GM18519 (cell line): ENCODE measurements around the gene RPUSD1.
"Not testable (repeated sequence)": the region's sequence is repeated elsewhere in the genome, so short reads cannot be mapped to it uniquely, and the experiment has no call there.

ENCODE experiments used
- ATAC-seq: cut with Tn5 transposase; IDR thresholded peaks from one replicate; pipeline ENCODE4 v1.9.1; 2021; ENCODE audit warnings: mild to moderate bottlenecking, moderate library complexity; ENCODE audit not compliant: unreplicated experiment, low FRiP score

The RPUSD1 gene, protein sequence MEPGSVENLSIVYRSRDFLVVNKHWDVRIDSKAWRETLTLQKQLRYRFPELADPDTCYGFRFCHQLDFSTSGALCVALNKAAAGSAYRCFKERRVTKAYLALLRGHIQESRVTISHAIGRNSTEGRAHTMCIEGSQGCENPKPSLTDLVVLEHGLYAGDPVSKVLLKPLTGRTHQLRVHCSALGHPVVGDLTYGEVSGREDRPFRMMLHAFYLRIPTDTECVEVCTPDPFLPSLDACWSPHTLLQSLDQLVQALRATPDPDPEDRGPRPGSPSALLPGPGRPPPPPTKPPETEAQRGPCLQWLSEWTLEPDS

DNA sequence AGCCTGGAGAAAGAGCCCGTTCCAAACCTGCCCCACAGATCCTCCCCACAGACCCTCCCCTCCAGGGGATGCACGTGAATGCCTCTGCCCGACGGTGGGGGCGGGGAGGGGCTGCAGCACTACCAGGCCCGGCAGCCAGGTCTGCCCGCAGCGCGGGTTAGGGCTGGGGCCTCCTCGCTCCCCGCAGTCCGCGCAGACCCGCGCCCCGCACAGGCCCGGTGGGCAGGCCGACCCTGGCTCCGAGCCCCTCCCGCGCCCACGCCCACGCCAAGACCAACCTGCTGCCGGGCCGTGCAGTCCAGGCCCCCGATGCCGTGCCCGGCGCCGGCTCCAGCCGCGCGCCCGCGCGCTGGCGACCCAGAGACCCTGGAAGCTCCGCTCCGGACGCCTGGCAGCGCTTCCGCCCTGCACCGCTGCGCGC, at the start of gene RPUSD1:
RPUSD1 (minus strand) TSS at position 404 of the 421 bp plus-strand sequence. CDS start 644 bp downstream, outside the sequence.
- ATAC-seq: no peak

DNA sequence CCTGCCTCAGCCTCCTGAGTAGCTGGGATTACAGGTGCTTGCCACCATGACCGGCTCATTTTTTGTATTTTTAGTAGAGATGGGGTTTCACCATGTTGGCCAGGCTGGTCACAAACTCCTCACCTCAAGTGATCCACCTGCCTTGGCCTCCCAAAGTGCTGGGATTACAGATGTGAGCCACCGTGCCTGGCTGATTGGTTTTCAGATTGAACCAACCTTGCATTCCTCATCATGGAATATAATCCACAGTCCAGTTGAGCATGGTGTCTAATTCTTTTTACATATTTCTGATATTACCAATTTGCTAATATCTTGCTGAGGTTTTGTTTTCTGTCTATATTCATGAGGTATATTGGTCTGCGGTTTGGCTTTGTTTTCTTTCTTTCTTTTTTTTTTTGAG, 48.6 kb upstream of the RPUSD1 start:
- not testable (repeated sequence) for ATAC-seq

DNA sequence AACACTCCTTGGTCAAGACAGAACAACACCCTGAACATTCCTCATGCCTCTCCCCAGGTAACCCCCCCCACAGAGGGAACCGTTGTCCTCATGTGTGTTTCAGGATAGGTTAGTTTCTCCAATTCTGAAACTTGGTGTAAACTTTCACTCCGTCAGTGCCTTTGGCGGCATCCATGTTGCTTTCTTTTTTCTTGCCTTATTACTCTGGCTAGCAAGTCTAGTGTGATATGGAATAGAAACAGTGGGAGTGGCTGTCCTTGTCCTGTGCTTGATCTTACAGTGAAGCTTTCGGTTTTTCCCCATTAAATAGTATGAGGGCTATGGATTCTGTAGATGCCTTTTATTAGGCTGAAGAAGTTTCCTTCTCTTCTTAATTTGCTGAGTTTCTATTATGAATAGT, 48.0 kb upstream of the RPUSD1 start:
- ATAC-seq: no peak

DNA sequence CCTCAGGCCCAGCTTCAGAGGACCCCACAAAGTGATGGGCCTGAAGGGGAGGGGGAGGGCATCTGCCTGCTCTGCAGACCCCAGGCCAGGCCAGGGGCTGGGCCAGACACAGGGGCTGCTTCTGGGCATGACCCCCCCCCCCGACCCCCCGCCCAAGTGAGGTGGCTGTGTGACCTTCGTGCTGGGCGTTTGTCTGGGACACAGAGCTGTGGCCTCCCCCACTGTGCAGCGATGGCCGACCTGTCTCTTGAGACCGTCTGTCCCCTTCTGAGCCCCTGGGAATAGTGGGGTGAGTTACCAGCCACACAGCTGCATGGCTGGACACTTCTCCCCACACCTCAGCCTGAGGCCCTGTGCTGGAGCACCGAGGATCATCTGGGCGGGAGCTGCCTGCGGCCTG, 47.2 kb upstream of the RPUSD1 start:
- ATAC-seq: no peak

DNA sequence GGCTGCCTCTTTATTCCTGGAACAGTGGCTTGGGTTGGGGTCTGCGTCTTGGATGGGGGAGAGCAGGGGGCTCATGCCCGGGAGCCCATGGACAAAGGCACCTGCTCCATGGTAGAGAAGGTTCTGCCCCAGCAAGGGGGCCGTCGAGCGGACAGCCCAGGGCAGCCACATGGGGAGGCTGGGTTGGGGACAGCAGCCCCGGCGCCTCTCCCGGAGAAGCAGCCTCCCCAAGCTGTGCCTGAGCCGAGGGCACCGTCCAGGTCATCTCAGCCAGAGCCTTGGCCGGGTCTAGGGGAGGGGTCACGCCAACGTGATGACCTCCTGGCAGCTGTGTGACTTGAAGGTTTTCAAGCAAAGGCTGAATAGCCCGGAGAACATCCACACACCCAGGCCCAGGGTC, 45.2 kb upstream of the RPUSD1 start:
- no peak for ATAC-seq

DNA sequence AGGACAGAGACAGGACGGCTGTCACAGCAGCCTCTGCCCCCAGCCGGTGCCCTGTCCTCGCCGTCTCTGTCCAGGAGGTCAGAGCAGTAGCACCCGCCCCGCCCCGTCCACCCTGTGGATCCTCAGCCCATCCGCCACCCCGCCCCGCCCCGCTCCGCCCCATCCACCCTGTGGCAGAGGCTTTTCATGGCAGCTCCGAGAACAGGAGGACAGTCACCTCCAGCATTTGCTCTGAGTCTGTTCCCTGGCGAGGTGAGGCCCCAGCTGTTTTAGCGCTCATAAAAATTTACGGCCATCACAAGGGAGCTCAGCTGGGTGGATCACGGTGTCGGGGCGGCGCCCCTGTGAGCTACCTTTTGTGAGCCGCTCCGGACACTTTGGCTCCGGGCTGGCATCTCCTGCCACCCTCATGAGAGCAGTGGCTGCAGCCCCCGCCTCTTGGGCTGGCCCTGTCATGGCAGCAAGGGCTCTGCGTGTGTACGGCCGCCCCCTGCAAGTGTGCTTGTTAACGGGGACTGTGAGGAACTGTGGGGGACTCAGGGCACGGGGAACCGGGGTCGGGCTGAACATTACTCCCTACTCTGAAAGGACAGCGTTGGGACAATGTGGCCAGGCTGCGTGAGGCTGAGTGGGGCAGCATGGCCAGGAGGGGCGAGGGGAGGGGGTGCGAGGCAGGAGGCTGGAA, 44.6 kb upstream of the RPUSD1 start:
- no peak for ATAC-seq

DNA sequence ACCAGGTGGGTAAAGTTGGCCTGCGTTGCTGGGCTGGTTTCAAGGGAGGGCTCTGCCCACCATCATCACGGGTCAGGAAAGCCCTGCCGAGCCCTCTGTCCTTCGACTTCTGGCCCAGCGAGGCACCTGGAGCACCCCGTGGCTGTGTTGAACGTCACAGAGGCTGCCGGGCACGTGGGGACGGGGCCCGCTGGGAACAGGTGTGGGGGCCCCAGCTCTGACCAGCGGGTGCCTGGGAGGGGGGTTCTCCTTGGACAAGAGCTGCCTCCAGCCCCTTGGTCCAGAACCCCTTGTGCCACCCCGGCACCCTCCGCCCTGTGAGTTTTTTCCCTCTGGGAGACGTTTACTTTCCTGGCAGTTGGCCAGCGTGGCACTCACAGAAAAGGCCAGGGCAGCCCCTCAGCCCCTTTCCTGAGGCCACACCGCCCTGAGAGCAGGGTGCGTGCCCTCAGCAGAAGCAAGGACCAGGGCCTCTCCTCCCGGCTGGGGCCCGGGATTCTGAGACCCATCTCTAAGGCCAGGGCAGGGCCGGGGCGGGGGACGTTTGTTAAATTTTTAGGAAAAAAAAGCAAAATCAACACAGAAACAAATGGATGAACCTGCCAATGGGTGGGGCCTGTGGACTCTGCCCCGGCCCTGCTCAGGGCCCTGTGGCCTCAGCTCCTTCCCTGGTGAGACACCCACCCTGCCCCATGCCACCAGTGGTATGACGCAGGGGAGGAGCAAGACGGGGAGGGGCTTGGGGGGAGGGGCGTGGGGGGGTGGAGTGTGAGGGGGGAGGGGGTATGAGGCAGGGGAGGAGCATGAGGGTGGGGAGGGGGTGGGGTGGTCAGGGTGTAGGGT, 43.6 kb upstream of the RPUSD1 start:
- ATAC-seq: no peak

DNA sequence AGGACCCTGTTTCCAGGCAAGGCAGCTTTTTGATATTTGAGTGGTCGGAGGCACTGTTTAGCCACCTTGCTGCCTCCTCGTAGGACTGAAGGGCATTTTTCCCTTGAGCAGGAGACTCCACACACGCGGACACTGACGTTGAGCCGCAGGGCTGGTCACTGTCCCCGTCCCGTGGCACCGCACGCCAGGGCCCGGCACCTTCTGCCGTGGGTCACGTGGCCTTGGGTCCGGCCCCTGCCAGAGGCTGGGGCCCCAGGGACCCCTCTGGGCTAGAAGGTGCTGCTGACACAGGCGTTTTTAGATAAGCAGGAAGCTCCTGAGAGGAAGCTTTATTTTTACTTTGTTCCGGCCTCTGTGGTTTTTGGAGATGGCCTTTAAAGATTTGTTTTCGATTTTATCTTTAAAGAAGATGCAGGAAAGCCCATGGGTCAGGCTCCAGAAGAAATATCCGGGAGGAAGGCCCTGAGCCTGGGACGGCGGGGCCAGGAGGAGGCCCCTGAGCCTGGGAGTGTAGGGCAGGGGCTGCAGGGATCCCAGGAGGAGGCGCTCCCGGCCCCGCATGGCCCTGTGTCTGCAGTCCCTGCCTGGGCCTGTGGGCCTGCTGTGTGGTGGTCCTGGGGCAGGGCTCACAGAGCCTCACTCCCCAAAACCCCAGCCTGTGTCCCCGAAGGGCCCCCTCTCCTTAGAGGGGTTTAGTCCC, 42.8 kb upstream of the RPUSD1 start:
- no peak for ATAC-seq

DNA sequence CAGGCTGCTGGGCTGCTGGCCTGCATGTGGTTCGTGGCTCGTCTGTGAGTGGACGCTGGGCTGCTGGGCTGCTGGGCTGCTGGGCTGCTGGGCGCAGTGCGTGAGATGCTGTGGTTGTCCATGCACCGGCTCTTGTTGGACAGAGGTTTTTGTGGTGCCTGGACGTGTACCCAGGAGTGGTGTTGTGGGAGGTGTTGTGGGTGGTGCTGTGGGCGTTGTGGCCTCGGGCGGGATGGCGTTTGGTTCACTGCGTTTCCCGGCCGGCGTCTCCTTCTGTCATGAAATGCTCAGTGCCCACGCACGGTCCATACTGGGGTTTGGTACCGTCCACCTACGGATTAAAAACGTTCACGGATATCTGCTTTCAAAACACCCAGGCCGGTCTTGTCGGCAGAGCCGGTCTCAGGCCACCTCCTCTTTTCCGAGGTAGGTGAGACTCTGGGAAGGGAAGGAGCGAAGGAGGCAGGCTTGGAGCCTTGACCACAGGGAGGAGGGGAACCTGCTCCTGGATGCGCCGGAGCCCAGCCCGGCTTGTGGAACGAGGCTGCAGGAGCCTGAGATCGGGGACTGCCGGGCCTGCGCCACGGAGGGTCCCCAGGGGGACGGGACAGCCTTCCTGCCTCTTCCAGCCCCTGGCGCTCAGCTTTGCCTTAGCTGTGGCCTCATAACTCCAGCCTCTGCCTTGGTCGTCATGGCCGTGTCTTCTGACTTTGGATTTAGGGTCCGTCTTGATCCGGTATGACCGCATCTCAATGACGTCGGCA, 42.1 kb upstream of the RPUSD1 start:
- ATAC-seq: no peak

DNA sequence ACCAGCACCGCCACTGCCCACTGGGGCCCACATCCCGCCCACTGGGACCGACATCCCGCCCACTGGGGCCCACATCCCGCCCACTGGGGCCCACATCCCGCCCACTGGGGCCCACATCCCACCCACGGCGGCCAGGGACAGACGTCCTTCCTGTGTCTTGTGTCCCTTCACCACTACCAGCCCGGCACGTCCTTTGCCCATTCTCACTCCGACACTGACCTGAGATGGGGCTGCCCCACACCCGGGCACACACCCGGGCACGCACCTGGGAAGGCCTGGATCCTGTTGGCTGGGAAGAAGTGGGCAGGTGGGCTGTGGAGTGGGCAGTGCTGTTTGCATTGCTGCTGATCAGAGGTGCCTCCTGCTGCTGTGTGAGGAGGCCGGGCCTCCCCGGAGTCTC, 40.7 kb upstream of the RPUSD1 start:
- no peak for ATAC-seq

DNA sequence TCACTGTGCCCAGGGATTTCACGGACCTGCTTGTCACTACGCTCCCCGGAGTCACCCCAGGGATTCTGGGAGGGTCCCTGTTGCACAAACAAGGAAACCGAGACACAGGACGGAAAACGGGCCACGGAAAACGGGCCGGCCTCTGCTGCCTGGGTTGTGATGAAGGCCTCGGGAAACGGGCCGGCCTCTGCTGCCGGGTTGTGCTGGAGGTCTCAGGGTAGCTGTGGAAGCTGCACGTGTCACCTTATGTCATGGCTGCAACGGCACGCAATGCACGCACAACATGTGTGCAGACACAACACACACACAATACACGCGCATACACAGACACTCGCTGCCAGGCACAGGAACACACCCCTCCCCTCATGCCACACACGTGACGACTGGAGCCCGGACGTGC, 39.3 kb upstream of the RPUSD1 start:
- ATAC-seq: no peak

DNA sequence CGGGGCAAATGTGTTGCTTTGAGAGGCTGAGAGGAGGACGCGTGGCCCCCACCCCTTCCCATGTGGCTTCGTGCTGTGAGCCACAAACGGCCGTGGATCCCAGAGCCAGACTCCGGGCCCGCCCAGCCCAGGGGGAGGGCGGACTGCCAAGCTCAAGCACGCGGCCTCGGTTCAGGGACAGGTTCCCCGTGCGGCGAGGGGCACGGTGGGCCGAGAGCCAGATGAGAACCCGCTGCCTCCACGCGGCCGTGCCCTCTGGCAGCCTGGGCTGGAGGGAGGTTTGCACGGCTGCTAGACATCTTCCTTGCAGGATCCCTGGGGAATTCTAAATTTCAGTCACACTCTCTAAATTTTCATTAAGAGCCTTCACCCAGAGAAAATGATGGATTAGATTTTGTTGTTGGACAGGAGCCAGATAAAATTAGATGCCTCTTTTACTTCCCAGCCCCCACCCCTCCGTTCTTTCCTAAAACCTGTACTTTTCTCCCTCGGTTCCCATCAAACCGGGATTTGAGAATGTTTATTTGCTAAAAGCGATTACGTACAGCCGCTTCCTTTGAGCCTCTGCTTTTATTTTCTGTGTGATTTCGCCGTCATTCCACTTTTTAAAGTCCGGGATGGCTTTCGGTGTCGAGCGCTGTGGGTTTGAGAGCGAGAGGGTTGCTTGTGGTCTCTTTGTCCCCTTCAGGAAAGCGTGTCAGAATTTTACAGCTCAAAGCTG, 37.3 kb upstream of the RPUSD1 start:
- ATAC-seq: no peak

DNA sequence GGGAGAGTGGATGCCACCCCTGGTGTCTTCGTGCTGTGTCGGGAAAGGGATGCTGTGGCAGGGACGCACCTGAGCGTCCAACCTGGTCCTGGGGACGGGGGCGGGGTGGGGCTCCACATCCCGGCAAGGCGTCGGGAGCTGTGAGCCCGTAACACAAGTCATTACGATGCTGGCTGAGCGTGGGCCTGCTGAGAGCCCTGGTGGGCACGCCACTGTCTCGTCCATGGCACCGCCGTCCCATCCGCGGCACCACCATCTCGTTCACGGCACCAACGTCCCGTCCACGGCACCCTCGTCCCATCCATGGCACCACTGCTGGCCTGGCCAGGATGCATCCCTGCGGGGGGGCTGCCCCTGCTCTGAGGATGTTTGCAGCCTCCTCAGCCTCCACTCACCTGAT, 36.4 kb upstream of the RPUSD1 start:
- ATAC-seq: no peak

DNA sequence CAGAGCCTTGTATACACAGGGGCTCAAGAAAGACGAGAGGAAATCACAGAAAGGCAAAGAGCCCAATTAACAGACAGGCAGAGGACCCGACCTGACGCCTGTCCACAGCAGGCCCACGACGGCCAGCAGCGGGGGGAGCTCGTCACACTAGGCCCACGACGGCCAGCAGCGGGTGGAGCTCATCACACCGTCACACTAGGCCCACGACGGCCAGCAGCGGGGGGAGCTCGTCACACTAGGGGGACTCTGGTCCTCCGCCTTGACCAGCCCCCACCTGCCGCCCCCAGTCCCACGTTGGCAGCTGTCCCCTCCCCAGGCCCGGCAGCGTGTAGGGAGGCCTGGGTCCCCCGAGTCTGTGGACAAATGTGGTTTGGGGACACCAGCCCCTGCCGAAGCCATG, 36.0 kb upstream of the RPUSD1 start:
- no peak for ATAC-seq

DNA sequence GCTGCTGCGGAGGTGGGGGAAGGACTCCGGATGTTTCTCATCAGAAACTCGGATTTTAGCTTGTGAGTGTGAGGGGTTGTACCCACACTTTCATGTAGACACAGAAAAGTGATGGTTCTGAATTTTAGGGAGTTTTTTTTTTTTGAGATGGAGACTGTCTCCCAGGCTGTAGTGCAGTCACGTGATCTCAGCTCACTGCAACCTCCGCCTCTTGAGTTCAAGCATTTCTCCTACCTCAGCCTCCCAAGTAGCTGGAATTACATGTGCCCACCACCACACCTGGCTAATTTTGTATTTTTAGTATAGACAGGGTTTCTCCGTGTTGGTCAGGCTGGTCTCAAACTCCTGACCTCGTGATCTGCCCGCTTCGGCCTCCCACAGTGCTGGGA, 34.7 kb upstream of the RPUSD1 start:
- ATAC-seq: no peak

DNA sequence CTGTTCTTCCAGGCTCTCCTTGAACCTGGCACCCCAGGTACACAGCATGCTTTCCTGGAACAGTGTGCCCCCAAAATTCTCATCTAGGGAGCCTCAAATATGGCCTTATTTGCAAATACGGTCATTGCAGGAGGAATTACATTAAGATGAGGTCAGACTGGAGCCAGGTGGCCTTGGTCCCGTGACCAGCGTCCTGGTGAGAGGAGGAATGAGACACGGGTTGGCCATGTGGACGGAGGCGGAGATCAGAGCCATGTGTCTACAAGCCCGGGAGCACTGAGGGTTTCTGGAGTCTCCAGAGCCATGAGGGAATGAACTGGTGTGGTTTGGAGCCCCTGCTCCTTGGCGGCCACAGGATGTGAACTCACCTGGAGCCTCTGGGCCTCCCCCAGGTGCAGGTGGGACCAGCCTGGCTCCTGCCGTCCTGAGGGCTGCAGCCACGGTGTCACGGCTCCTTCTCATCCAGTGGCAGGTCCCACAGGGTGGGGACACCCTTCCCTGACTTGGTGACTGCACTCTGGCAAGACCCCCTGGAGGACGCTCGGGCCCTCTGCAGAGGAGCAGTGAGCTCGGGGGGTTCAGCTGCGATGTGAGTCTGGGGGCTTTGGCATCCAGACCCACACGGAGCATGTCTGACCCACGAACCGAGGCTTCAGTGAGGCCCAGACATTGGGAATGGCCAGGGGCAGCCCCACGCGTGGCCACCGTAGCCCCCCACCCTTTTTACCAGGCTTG, 34.2 kb upstream of the RPUSD1 start:
- ATAC-seq: no peak

DNA sequence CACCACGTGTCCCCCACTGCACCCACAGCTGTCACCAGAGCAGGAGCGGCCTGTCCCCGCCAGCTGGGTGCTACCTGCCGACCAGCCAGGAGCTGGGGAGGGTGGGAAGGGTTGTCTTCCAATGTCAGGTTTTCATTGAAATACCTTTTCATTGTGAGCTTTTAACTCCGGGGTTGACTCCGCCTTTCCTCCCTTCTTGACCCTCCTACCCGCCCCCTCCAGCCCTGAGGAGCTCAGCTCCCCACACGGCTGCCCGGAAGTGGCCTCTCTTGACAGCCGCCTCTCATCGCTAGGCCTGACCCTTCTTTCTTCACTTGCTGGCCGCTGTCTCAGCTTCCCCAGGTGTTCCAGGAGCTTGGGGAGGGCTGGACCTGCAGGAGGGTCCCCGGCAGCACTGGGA, 33.6 kb upstream of the RPUSD1 start:
- no peak for ATAC-seq

DNA sequence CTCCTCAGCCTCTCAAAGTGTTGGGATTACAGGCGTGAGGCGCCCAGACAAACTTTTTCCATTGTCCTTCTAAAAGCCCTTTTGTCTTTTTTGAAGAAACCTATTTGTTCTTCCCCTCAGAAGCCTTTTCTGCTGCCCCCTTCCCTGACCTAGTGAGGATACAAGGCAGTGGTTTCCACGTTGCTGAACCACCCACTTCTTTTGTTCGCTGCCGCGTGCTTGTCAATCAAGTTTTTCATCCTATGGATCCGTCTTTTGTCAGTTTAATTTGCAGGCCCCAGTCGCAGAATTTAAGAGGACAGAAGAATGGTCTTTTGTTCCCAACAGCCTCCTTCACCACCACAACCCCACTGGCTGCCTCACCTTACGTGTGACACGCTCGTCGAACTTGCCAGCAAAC, 32.6 kb upstream of the RPUSD1 start:
- no peak for ATAC-seq

DNA sequence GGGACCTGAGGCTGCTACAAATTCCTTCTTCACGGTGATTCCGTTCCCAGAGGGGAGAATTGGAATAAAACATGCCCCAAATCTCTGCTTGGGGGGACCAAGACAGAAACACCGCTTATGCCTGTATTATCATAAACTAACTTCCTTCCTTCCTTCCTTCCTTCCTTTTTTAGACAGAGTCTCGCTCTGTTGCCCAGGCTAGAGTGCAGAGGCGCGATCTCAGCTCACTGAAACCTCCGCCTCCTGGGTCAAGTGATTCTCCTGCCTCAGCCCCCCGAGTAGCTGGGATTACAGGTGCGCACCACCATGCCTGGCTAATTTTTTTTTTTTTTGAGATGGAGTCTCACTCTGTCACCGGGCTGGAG, 31.8 kb upstream of the RPUSD1 start:
- ATAC-seq: not testable (repeated sequence)
